ENCODE results near the gene MLH3.

The MLH3 gene

GRCh38 chr14:75032939-75033338 lies 18.3 kb downstream of the MLH3 start:
- no peak overlapping the region for H3K27ac ChIP-seq
- DNase-seq (ENCODE audit: low spot score) = no peak
- ChIA-PET POLR2A (ENCODE audit: low non-redundant PET) (no interaction called here), CTCF (interaction anchor here (0.6 kb wide), 1 partner anchor 55 kb away, joined by 3 read pairs; no protein-coding TSS in a partner anchor)
- no peak for TF ChIP-seq CTCF (conservative IDR thresholded peaks at IDR 0.05; ENCODE audit: low read depth)

- POLR2A ChIA-PET (ENCODE audit: low non-redundant PET) = no interaction called here
- DNase-seq (ENCODE audit: low spot score) = no peak
- CTCF ChIA-PET = interaction anchor here (0.6 to 1.0 kb wide), 2 partner anchors 85 to 96 kb away, joined by 3 read pairs; no protein-coding TSS in a partner anchor
- no peak overlapping the region for H3K27ac ChIP-seq
- TF ChIP-seq CTCF (conservative IDR thresholded peaks at IDR 0.05; ENCODE audit: low read depth) = no peak
These were observed 21.1 kb downstream of the MLH3 start for GRCh38 chr14:75030147-75030546.

- no peak for TF ChIP-seq CTCF (conservative IDR thresholded peaks at IDR 0.05; ENCODE audit: low read depth)
- H3K27ac ChIP-seq = no peak overlapping the region
- ChIA-PET CTCF (no interaction called here), POLR2A (ENCODE audit: low non-redundant PET) (no interaction called here)
- DNase-seq (ENCODE audit: low spot score) = no peak
These were observed 25.4 kb downstream of the MLH3 start for GRCh38 chr14:75025876-75026275.

- DNase-seq (ENCODE audit: low spot score) = no peak
- no peak overlapping the region for H3K27ac ChIP-seq
- ChIA-PET POLR2A (ENCODE audit: low non-redundant PET) (no interaction called here), CTCF (no interaction called here)
- no peak for TF ChIP-seq CTCF (conservative IDR thresholded peaks at IDR 0.05; ENCODE audit: low read depth)
These were observed 26.2 kb downstream of the MLH3 start for GRCh38 chr14:75025082-75025481.

GRCh38 chr14:75023108-75023507 lies 28.2 kb downstream of the MLH3 start:
- no peak for DNase-seq (ENCODE audit: low spot score)
- no peak for TF ChIP-seq CTCF (conservative IDR thresholded peaks at IDR 0.05; ENCODE audit: low read depth)
- ChIA-PET CTCF (interaction anchor here (0.6 to 1.4 kb wide), 6 partner anchors 14 to 162 kb away, joined by 3 to 6 read pairs (median 3); no protein-coding TSS in a partner anchor), POLR2A (ENCODE audit: low non-redundant PET) (no interaction called here)
- H3K27ac ChIP-seq = no peak overlapping the region

GRCh38 chr14:75022655-75023054 lies 28.6 kb downstream of the MLH3 start:
- H3K27ac ChIP-seq = no peak overlapping the region
- peak; percentile 46 for DNase-seq (ENCODE audit: low spot score)
- CTCF ChIA-PET = interaction anchor here (0.6 to 1.4 kb wide), 5 partner anchors 15 to 162 kb away, joined by 3 to 6 read pairs (median 3); no protein-coding TSS in a partner anchor
- POLR2A ChIA-PET (ENCODE audit: low non-redundant PET) = no interaction called here
- no peak; the same call in 1 of the 2 replicates for TF ChIP-seq CTCF (conservative IDR thresholded peaks at IDR 0.05; ENCODE audit: low read depth)
